MG63 (cell line): ENCODE results near the gene NCK2. TPM values are rescaled to one million over a fixed set of nuclear protein-coding genes. Genes with fewer than 3 reads are reported as not detected.

Source experiments
- DNase-seq: peaks from one replicate; pipeline ENCODE4 v3.0.0-alpha.2; 2020
- H3K27me3 ChIP-seq: fragments of 250-450 bp; sonication (Bioruptor Pico); 2 replicates; pipeline ENCODE4 v1.5.1; 2020; ENCODE audit warnings: mild to moderate bottlenecking, moderate library complexity
- H3K36me3 ChIP-seq: fragments of 250-450 bp; sonication (Bioruptor Pico); 2 replicates; pipeline ENCODE4 v1.5.1; 2020; ENCODE audit warnings: mild to moderate bottlenecking, moderate library complexity
- H3K4me3 ChIP-seq: fragments of 250-450 bp; sonication (Bioruptor Pico); 2 replicates; pipeline ENCODE4 v1.5.1; 2020; ENCODE audit warnings: mild to moderate bottlenecking, moderate library complexity
- H3K9me3 ChIP-seq: fragments of 250-450 bp; sonication (Bioruptor Pico); 2 replicates; pipeline ENCODE4 v1.5.1; 2020; ENCODE audit warnings: mild to moderate bottlenecking, moderate library complexity
- total RNA-seq: library from RNA; depleted of rRNA; stranded (reverse); fragments of >200 nt; shearing (Covaris generic); gene quantifications from 2 replicates; pipeline ENCODE4 v1.2.3, GENCODE V29; 2014; ENCODE audit warnings: low replicate concordance

NCK2 gene
- total RNA-seq, 1 experiment from 2014 or later = 23.4 TPM

DNA sequence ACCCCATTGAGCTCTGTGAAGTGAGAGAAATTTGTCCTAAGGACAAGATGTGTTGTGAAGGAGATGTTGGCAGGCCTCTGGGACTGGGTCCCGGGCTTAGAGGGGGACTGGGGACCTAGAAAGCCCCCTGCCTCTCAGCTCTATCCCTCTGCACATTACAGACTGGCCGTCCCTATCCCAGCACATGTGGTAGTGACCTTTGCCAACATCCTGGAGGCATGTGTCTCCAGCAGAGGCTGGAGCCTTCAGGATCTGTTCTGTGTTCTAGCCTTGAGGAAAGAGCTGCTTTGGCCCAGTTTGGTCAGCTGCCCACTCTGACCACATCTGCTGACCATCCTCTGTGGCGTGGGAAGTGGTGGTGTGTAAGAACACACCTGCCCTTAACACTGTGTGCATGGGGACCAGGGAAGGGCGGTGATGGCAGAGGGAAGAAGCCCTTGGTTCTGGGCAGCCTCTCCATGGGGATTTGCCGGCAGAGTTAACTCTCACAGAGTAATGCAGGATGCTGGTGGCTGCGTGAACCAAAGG is 33.4 kb downstream of the NCK2 start:
- Histone ChIP-seq H3K9me3 (no peaks in the 10 kb centered on the region), H3K36me3 (no peaks in the 10 kb centered on the region), H3K4me3 (no peak overlapping the region), H3K27me3 (no peaks in the 10 kb centered on the region)
- DNase-seq = no peak

DNA sequence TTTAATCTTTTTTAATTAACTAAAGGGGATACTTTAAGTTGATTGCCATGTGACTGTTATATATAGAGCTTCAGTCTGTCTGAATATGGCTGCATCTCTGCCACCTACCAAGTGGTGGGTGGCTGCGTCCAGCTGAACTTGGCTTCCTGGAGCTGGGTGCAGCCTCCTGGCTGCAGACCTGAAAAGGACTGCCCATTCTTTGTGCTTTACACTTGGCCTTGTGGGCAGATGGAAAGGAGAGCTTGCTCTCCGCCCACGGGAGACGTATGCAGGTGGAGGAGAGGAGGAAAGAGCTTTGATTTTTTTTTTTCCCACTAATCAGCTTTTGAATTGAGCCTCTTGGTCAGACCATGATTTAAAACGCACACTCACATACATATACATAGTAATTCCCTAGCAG is 34.7 kb downstream of the NCK2 start:
- no peak overlapping the region for H3K4me3 ChIP-seq
- no peaks in the 10 kb centered on the region for H3K36me3 ChIP-seq
- H3K9me3 ChIP-seq = no peaks in the 10 kb centered on the region
- H3K27me3 ChIP-seq = no peaks in the 10 kb centered on the region
- DNase-seq = no peak

DNA sequence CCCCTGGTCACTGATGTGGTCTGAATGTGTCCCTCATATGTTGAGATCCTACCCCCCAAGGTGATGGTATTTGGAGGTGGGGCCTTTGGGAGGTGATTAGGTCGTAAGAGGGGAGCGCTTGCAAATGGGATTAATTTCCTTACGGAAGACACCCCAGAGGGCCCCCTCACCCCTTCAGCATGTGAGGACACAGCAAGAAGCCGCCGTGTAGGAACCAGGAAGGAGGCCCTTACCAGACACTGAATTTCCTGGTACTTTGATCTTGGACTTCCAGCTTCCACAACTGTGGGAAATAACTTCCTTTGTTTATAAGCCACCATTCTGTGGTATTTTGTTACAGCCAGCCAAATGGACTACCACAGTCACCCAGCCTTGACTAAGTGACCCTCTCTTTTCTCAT is 35.9 kb downstream of the NCK2 start:
- Histone ChIP-seq H3K36me3 (no peaks in the 10 kb centered on the region), H3K4me3 (no peak overlapping the region), H3K9me3 (no peaks in the 10 kb centered on the region), H3K27me3 (no peaks in the 10 kb centered on the region)
- DNase-seq = no peak

DNA sequence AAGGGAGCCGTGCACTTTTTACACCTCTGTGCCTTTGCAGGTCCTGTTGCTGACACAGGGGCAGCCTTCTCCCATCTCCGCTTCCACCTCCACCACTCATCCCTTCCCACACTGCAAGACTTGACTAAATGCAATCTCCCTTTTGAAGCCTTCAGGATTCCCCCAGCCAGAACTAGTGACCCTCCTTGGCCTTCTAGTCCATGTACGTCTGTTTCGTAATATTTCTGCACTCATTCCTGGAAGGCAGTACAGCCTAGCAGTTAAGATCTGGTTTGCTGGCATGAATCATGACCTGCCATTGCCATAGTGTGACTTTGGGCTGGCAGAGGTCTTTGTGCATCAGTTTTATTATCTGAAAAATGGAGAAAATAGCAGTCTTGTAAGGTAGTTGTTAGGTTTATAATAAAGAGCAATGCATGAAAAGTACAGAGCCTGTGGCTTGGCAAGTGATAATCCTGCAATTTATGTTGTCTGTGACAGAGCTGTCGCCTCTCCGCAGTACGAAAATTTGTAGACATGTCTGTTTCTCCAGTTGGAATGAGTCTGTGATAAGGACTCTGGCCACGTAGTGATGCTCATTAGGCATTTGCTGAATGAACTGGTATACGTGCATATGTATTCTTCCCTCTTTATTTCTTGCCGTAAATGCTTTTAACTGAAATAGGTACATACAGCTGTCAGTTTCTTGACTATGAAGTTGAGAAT is 36.7 kb downstream of the NCK2 start:
- H3K4me3 ChIP-seq = no peak overlapping the region
- no peaks in the 10 kb centered on the region for H3K27me3 ChIP-seq
- no peak for DNase-seq
- H3K9me3 ChIP-seq = no peaks in the 10 kb centered on the region
- no peaks in the 10 kb centered on the region for H3K36me3 ChIP-seq

DNA sequence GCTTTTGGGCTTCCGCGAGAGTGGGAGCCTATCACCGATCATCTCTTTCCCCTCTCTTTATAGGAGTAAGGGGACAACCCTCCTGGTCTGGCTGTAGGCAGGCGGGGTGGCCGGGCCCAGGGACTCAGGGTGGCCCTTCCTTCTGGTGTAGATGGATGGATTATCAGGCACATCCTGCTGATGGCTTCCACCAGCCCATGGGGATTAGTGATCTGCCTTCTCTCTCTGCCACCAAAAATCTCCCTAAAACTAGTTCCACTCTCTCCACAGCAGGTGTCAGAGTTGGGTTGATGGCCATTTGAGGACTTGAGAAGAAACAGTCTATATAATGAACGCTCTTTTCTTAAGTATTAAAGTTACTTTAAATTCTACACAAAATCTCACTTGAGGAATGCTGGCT is 37.4 kb downstream of the NCK2 start:
- H3K36me3 ChIP-seq = no peaks in the 10 kb centered on the region
- no peaks in the 10 kb centered on the region for H3K27me3 ChIP-seq
- no peaks in the 10 kb centered on the region for H3K9me3 ChIP-seq
- no peak overlapping the region for H3K4me3 ChIP-seq
- no peak for DNase-seq

DNA sequence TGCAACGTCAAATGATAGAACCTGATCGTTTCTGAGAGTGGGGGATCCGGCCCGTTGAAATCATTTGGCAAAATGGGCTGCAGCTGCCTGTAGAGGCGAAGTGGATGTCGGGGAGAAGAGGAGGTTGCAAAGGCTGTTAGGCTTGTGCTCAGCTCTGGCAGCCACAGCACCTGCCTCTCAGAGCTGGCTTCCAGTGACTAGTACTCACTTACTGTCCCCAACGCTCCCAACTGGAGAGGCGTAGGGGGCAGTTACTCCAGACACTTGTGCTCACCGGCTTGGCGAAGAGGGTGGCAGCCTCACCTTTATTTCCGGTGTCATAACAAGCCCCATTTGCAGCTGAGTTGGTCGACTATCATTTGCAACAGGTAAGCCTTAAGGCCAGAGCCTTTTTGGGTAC is 37.9 kb downstream of the NCK2 start:
- no peaks in the 10 kb centered on the region for H3K36me3 ChIP-seq
- H3K4me3 ChIP-seq = no peak overlapping the region
- no peaks in the 10 kb centered on the region for H3K27me3 ChIP-seq
- no peak for DNase-seq
- H3K9me3 ChIP-seq = no peaks in the 10 kb centered on the region

DNA sequence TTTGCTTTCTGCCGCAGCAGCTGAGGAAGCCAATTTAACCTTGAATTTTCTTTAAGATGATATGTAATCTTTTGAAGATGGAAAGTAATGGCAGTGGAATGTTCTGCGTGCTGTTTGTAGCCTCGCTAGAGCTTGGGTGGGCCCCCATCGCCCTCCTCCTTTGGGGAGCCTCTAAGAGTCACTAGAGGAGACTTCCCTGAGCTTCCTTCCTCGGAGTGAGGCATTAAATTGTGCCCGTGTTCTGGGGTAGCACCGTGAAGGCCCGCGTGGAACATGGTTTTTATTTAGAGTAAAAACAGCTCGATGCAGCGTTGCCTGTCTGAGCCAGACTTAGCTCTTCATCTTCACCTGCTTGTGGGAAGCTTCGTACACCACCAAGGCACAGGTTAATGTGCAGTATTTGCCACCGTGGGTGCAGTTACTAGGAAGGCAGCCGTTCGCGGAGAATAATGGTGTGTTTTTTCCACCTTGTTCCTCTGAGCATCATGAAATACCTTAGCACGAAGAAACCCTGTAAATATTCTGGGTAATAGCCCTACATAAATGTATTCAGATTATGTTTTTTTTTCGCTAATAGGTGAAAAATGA is 38.5 kb downstream of the NCK2 start:
- Histone ChIP-seq H3K9me3 (no peaks in the 10 kb centered on the region), H3K4me3 (no peak overlapping the region), H3K27me3 (no peaks in the 10 kb centered on the region), H3K36me3 (no peaks in the 10 kb centered on the region)
- no peak for DNase-seq

DNA sequence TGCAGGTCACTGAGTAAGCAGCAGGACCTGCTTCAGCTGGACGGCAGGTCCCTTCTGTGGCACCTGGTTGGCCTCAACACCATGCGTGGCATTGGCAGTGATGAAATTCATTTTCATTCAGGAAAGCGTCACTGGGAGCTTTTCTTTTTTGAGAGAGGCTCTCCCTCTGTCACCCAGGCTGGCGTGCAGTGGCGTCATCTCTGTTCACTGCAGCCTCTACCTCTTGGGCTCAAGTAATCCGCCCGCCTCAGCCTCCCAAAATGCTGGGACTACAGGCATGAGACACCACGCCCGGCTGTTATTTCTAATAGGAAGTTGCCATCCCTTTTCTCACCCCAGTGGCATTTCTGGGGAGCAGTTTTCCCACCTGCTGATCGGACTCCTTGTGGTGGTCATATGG is 39.3 kb downstream of the NCK2 start:
- no peak for DNase-seq
- no peak overlapping the region for H3K4me3 ChIP-seq
- no peaks in the 10 kb centered on the region for H3K9me3 ChIP-seq
- H3K27me3 ChIP-seq = no peaks in the 10 kb centered on the region
- H3K36me3 ChIP-seq = no peaks in the 10 kb centered on the region

DNA sequence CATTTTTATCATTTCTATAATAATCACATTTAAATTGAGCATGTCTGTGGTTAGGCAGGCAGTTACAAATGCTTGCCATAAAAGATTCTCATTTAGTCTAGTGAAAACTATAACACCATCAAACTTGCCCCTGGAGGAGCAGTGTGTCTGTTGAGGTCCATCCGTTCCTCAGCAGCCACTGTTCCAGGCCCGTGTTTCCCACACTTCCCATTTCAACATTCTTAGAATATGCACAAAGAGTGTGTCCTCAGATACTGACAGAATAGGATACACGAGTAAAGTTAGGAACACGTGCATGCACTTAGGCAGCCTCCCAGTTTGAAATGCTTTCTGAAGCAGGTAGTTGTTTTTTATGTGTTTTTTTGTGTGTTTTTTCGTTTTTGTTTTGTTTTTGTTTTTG is 39.9 kb downstream of the NCK2 start:
- Histone ChIP-seq H3K9me3 (no peaks in the 10 kb centered on the region), H3K4me3 (no peak overlapping the region), H3K27me3 (no peaks in the 10 kb centered on the region), H3K36me3 (no peaks in the 10 kb centered on the region)
- no peak for DNase-seq

DNA sequence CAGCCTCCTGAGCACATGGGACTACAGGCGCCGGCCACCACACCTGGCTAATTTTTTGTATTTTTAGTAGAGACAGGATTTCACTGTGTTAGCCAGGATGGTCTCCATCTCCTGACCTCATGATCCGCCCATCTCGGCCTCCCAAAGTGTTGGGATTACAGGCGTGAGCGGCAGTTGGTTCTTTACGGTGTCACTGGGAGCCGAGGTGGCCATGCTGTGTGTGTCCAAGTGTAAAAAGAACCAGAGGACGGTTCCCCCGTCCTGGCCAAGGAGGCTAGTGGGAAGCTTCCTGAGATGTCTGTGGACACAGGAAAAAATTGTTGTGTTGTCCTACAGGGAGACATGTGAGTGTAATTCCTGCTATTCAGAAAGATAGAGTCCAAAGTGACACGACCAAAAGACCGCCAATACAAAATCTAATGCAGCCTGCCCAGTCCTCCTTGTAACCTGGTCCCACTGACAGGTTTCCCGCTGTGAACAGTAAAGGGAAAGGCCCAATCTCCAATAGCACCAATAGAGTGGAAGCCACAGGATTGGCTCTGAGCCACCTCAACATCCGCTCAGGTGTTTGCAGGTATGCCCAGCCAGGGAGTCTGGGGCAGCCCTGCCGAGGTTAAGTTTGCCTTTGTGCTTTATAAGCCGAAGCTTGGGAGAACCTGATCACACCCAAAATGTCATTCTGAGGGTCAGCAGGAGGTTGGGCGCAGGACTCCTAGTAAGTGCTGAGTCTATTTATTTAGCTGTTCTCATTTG is 40.6 kb downstream of the NCK2 start:
- no peaks in the 10 kb centered on the region for H3K9me3 ChIP-seq
- H3K36me3 ChIP-seq = no peaks in the 10 kb centered on the region
- no peak overlapping the region for H3K4me3 ChIP-seq
- H3K27me3 ChIP-seq = no peaks in the 10 kb centered on the region
- no peak for DNase-seq

DNA sequence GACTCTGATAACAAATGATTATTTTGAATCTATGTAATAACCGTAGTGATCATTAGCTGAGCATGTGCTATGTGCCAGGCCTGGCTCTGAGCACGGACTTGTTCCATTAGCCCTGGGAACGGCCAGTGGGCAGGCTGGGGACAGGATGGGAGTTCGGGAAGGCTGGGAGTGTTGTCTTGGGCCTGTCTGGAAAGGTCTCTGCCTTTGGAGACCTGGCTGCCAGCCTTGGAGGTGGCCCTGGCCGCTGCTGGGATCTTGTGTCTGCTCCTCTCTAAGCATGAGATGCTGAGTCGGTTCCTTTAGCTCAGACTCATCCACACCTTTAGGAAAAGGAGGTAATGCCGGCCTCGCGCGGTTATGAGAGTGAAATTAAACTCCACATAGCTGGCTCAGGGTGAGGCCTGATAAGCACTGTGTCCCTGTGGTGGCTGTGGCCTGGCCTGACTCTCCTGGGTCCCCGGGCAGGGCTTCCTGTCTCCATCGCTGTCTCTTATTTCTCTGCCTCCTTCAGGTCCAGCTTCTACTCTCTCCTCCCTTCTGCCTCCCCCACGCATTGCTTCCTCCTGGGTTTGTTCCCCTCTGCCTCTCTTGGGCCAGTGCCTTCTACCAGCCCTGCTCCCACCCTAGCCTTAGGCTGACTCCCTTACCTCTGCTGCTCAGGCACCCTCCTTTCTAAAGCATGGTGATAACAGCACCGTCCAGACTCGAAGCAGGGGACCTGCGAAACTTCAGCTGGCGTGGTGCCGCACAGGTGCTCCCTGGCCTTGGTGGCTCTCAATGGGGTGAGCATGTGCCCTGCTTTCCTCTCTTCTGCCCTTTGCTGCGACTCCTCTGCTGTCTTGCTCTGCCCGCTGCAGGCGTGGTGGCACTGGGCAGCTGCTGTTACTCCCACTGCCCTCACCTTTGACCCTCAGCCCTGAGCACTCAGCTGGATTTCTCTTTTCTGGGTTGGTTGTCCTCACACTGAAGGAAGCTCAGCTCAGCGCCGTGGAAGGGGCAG is 41.8 kb downstream of the NCK2 start:
- Histone ChIP-seq H3K36me3 (no peaks in the 10 kb centered on the region), H3K9me3 (no peaks in the 10 kb centered on the region), H3K4me3 (no peak overlapping the region), H3K27me3 (no peaks in the 10 kb centered on the region)
- no peak for DNase-seq

DNA sequence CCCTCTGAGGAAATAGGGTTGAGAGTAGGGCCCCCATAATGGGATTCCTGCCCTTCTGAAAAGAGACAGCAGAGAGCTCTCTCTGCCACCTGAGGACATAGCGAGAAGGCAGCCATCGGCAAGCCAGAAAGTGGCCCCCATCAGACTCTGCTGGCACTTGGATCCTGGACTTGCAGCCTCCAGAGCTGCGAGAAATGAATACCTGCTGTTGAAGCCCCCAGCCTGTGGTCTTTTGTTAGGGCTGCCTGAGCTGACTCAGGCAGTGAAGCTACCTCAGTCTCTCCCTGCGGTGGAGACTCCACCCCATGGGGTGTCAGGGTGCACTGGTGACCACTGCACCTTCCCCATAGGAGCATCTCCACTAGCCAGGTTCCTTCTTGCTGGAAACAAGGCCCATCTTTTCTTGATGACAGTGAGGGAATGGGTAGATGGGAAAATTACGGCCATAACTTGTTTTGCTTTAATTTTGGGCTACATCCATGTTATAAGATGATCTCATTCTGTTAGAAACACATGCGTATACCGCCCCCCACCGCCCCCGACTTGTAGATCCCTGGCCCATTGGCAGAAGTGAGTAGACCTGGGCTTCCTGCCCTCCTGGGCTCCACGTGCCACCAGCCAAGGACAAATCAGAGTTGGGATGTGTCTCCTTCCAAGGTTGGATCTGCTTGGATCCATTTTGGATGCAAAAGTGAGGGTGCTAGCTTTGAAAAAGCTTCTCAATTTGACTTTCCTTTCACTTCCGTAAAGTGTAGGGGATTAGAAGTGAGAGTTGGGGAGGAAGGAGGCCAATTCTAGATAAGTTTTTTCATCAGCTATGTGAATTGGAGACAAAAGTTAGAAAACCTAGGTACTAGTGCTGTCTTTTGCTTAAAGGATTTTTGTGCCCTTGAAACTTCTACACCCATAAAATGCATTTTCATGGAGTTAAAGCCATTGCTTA is 42.9 kb downstream of the NCK2 start:
- DNase-seq = no peak
- Histone ChIP-seq H3K27me3 (no peaks in the 10 kb centered on the region), H3K9me3 (no peaks in the 10 kb centered on the region), H3K4me3 (no peak overlapping the region), H3K36me3 (no peaks in the 10 kb centered on the region)

DNA sequence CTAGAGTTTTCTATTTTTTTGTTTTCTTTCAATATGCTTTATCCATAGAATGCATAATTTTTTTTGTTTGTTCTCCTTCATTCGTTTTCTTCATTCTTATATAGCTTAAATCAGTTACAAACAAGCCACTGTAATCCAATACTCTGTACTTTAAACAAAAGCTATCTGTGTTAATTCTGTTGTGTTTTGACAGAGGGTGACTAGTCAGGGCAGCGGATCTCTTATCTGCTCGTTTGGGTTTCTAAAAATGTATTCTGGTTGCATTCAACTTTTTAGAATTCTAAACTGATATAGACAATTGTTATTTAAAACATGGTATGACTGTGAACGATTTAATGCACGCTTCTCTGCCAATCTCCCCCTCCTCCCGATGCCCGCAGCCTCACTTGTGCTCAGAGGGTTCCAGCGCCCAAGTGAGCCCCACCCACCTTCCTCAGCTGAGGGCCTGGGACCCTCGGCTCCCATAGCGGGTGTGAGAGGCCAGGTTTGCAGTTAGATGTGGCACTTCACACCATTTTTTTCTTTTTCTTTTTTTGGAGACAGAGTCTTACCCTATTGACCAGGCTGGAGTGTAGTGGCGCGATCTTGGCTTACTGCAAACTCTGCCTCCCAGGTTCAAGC is 44.1 kb downstream of the NCK2 start:
- no peaks in the 10 kb centered on the region for H3K27me3 ChIP-seq
- no peak for DNase-seq

DNA sequence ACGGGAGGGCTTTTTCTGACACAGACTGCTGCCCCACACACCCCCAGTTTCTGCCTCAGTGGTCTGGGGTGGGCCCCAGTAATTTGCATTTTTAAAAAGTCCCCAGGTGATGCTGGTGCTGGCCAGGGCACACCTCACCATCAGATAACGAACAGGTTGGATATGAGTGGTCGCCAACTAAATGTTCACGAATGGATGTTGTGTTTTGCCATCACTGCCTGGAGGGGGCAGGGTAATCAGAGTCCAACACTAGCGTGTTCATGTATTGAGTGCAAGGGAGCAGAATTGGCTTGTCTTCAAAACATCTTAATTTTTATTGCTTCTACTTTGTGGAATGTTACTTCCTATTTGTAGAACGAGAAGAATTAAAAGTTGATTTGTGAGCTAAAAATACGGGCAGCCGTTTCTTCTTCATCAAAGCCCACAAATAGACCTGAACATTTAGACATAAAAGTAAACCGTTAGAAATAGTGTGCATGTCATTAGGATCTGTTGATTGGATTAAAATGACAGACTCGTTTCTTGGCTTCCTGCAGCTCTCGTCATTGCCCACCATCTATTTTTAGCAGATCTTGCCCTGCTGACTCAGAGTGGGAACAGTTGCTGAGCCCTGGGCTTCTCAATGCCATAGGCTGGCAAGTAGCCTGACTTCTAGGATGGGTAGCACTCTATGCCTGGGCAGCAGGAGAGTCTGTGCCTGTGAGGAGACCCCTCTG is 45.2 kb downstream of the NCK2 start:
- Histone ChIP-seq H3K4me3 (no peak overlapping the region), H3K36me3 (no peaks in the 10 kb centered on the region), H3K27me3 (no peaks in the 10 kb centered on the region), H3K9me3 (no peaks in the 10 kb centered on the region)
- peak; percentile 69 for DNase-seq

More for the DNA sequence above, 44.1 kb downstream of the NCK2 start:
- Histone ChIP-seq H3K36me3 (no peaks in the 10 kb centered on the region), H3K9me3 (no peaks in the 10 kb centered on the region), H3K4me3 (no peak overlapping the region)
